GM23248 (cell line): ENCODE measurements around the gene DMRT1. TPM values are rescaled to one million over a fixed set of nuclear protein-coding genes. Genes with fewer than 3 reads are reported as not detected.

Source experiments
- DNase-seq: peaks from one replicate; pipeline ENCODE4 v3.0.0-alpha.2; 2015
- H2AFZ ChIP-seq: fragments of 200-600 bp; sonication (generic); 2 replicates; pipeline ENCODE4 v1.6.1; 2016; ENCODE audit warnings: antibody characterized with exemption
- H3F3A ChIP-seq: fragments of 200-600 bp; sonication (generic); 2 replicates; pipeline ENCODE4 v1.6.1; 2016; ENCODE audit warnings: mild to moderate bottlenecking, antibody characterized with exemption, mixed run types; ENCODE audit not compliant: insufficient read depth
- H3K27ac ChIP-seq: fragments of 200-600 bp; sonication (generic); 2 replicates; pipeline ENCODE4 v1.5.1; 2016; ENCODE audit warnings: mild to moderate bottlenecking
- H3K27me3 ChIP-seq: fragments of 200-600 bp; sonication (generic); replicated peaks from 2 replicates; pipeline ENCODE4 v1.6.1; 2016; ENCODE audit warnings: mild to moderate bottlenecking; ENCODE audit not compliant: insufficient read depth
- H3K36me3 ChIP-seq: fragments of 200-600 bp; sonication (generic); 2 replicates; pipeline ENCODE4 v1.6.1; 2016; ENCODE audit warnings: low read depth, mild to moderate bottlenecking
- H3K4me1 ChIP-seq: fragments of 200-600 bp; sonication (generic); 2 replicates; pipeline ENCODE4 v1.6.1; 2016; ENCODE audit warnings: mild to moderate bottlenecking; ENCODE audit not compliant: insufficient read depth
- H3K4me2 ChIP-seq: fragments of 200-600 bp; sonication (generic); one replicate; pipeline ENCODE4 v1.6.1; 2016; ENCODE audit warnings: mild to moderate bottlenecking; ENCODE audit not compliant: unreplicated experiment
- H3K4me3 ChIP-seq: fragments of 200-600 bp; sonication (generic); 2 replicates; pipeline ENCODE4 v1.5.1; 2016; ENCODE audit warnings: mild to moderate bottlenecking
- H3K79me2 ChIP-seq: fragments of 200-600 bp; sonication (generic); 2 replicates; pipeline ENCODE4 v1.6.1; 2016; ENCODE audit warnings: mild to moderate bottlenecking; ENCODE audit not compliant: insufficient read depth
- H3K9ac ChIP-seq: fragments of 200-600 bp; sonication (generic); 2 replicates; pipeline ENCODE4 v1.6.1; 2016; ENCODE audit warnings: mild to moderate bottlenecking
- H3K9me2 ChIP-seq: fragments of 200-600 bp; sonication (generic); 2 replicates; pipeline ENCODE4 v1.6.1; 2016; ENCODE audit warnings: mixed run types, mild to moderate bottlenecking, moderate library complexity; ENCODE audit not compliant: insufficient read depth
- H3K9me3 ChIP-seq: fragments of 200-600 bp; sonication (generic); one replicate; pipeline ENCODE4 v1.6.1; 2017; ENCODE audit warnings: low read depth
- H4K20me1 ChIP-seq: fragments of 200-600 bp; sonication (generic); 2 replicates; pipeline ENCODE4 v1.6.0; 2016; ENCODE audit not compliant: insufficient read depth
- EZH2 ChIP-seq: fragments of 200-600 bp; sonication (generic); IDR thresholded peaks from 2 replicates; pipeline ENCODE4 v1.6.1; 2018; ENCODE audit warnings: antibody characterized with exemption, mild to moderate bottlenecking; ENCODE audit not compliant: insufficient read depth, poor library complexity, severe bottlenecking
- EZH2phosphoT487 ChIP-seq: fragments of 200-600 bp; sonication (generic); IDR thresholded peaks from 2 replicates; pipeline ENCODE4 v1.6.1; 2018; ENCODE audit warnings: antibody characterized with exemption, moderate library complexity, mild to moderate bottlenecking, low read depth; ENCODE audit not compliant: insufficient read depth
- WGBS, 2 experiments: methylation state at CpG; one replicate each; pipeline ENCODE4 v1.1.6; 2015 to 2017; ENCODE audit warnings: low lambda C conversion rate in 2 of 2, low coverage in 1 of 2; ENCODE audit errors: missing lambda C conversion rate in 2 of 2; 5-methylcytosine and 5-hydroxymethylcytosine counted together
- in situ Hi-C: fragments of 300-500 bp; cut with MboI; formaldehyde crosslinking; loops from 2 replicates; pipeline ENCODE4 v1.15.0; 2020
- polyA plus RNA-seq: library from polyadenylated mRNA; unstranded; fragments of >200 nt; fragmentation: Nextera tagmentation; extraction: Ambion mirVana; gene quantifications from 2 replicates; pipeline ENCODE4 v1.2.1, GENCODE V29; 2016
- total RNA-seq: library from RNA; depleted of rRNA; stranded (reverse); fragments of >200 nt; shearing (Covaris generic); gene quantifications from 2 replicates; pipeline ENCODE4 v1.2.3, GENCODE V29; 2014

The DMRT1 gene
- total and polyA plus RNA-seq, 2 experiments from 2014 or later, result not detected

DNA sequence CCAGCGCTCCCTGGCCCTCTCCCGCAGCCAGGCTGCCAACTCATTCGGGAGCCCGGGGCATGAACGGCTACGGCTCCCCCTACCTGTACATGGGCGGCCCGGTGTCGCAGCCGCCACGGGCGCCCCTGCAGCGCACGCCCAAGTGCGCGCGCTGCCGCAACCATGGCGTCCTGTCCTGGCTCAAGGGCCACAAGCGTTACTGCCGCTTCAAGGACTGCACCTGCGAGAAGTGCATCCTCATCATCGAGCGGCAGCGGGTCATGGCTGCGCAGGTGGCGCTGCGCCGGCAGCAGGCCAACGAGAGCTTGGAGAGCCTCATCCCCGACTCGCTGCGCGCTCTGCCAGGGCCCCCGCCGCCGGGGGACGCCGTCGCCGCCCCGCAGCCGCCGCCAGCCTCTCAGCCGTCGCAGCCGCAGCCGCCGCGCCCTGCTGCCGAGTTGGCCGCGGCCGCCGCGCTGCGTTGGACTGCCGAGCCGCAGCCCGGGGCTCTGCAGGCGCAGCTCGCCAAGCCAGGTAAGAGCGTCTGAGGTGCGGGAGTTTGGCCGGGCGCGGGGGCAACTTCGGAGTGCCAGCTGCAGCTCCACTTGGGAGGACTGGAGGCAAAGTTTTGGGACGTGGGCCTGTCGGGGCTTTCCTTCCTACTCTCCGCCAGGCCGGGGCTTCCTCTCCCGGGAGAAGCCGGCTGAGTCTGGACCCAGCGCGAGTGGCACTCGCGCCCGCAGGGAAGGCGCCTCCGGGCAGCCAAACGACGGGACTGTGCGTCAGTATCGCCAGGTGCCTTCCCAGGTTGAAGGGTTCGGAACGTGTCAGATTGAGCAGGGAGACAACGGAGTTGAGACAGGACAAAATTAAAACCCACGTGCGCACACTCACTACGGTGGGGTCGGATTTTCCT is 135.7 kb downstream of the DMRT1 start:
- Histone ChIP-seq H3K36me3 (no peaks in the 10 kb centered on the region), H3K79me2 (no peaks in the 10 kb centered on the region), H3K4me3 (no peak overlapping the region), H3K9me3 (no peaks in the 10 kb centered on the region), H3K4me1 (no peaks in the 10 kb centered on the region), H3K9ac (no peak overlapping the region), H3F3A (no peaks in the 10 kb centered on the region), H3K27me3 (peaks cover 85% of the 10 kb centered on the region), H2AFZ (no peak overlapping the region), H3K27ac (no peak overlapping the region), H3K4me2 (no peak overlapping the region), H4K20me1 (no peaks in the 10 kb centered on the region), H3K9me2 (no peaks in the 10 kb centered on the region)
- in situ Hi-C loops, result loop anchor here (25.0 kb wide), 1 partner anchor 365 kb away; no protein-coding TSS in a partner anchor
- DNase-seq, result no peak
- TF ChIP-seq EZH2phosphoT487 (0 out of 2 replicates have a peak, but pooled peaks have one; percentile 48), EZH2 (no peak)
- WGBS, 2 experiments, result 12 to 20% methylated on average over 45 to 74 of the region's 92 CpGs

DNA sequence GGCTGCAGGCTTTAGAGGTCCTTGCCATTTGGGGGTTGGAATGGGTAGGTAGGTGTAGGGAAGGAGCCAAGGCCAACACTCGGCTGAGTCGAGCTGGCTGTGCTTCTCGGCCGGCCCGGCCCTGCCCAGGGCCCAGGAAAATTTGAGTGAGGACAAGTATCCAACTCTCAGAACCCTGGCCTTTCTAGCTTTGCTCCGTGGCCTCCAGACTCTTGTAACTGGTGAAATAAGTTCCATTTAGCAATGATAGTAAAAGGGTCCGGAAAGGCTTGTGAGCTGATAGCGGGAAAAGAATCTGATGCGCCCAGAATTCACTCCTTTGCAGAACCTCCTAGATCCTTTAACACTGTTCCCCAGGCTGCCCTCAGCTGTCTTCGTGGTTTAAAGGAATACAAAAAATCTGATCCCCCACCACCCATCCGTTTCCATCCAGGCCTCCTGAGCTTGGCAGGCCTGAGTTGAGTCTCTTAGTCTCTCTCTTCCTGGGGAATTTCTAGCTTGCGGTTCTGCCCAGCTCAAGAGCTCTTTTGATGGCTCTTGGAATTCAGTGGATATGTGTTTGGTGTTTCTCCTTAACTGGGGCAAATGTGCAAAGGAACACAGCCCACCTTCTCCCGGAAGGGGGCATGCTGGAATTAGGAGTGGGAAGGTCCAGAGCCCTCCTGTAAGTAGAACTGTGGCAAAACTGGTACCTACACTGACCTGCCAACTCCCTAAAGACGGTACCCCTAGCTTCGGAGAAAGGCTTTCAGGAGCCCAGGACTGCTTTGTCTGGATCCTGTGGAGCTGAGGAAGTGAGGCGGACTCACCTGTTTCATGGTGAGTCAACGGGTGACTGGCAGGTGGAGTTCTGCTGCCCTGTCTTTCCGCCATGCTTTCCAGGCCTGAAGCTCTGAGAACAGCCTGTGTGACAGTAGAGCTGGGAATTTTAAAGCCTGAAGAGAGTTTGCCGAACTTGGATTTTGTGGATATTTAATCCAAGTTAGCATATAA is 136.6 kb downstream of the DMRT1 start:
- Histone ChIP-seq H3K4me1 (no peaks in the 10 kb centered on the region), H2AFZ (no peak overlapping the region), H3K27me3 (peaks cover 84% of the 10 kb centered on the region), H3K9ac (no peak overlapping the region), H3K4me2 (no peak overlapping the region), H3K79me2 (no peaks in the 10 kb centered on the region), H4K20me1 (no peaks in the 10 kb centered on the region), H3K4me3 (no peak overlapping the region), H3K27ac (no peak overlapping the region), H3K9me2 (no peaks in the 10 kb centered on the region), H3K36me3 (no peaks in the 10 kb centered on the region), H3K9me3 (no peaks in the 10 kb centered on the region), H3F3A (no peaks in the 10 kb centered on the region)
- TF ChIP-seq EZH2, result no peak
- TF ChIP-seq EZH2phosphoT487, result no peak
- in situ Hi-C loops, result loop anchor here (25.0 kb wide), 1 partner anchor 366 kb away; no protein-coding TSS in a partner anchor
- no peak for DNase-seq
- 60 to 64% methylated on average over 19 of the region's 19 CpGs for WGBS, 2 experiments

DNA sequence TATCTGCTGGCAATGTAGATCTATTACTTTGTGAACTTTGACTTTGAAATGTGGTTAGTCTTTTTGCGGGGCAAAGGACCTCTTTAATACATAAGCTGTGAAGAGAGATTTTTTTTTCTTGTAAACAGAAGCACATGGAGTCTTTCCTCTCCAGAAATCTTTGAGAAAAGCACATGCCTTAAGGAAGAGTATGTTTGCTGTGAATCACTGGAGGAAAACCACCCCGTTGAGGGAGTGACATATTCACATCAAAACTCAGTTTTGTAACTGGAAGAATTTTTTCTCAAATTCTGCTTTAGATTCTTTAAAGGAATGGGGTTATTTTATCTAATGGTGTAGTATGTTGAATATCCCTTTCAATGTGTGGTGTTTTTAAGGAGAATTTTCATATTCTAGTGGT is 138.5 kb downstream of the DMRT1 start:
- no peak overlapping the region for H3K27ac ChIP-seq
- no peak overlapping the region for H3K9ac ChIP-seq
- no peak overlapping the region for H3K4me3 ChIP-seq
- no peaks in the 10 kb centered on the region for H3F3A ChIP-seq
- H3K9me2 ChIP-seq, result no peaks in the 10 kb centered on the region
- no peak overlapping the region for H2AFZ ChIP-seq
- H4K20me1 ChIP-seq, result no peaks in the 10 kb centered on the region
- no peak for DNase-seq
- TF ChIP-seq EZH2 (no peak), EZH2phosphoT487 (no peak)
- WGBS, 2 experiments, result 11 to 17% methylated on average over 2 of the region's 2 CpGs
- peaks cover 80% of the 10 kb centered on the region for H3K27me3 ChIP-seq
- H3K4me1 ChIP-seq, result no peaks in the 10 kb centered on the region
- no peak overlapping the region for H3K4me2 ChIP-seq
- H3K79me2 ChIP-seq, result no peaks in the 10 kb centered on the region
- no peaks in the 10 kb centered on the region for H3K9me3 ChIP-seq
- H3K36me3 ChIP-seq, result no peaks in the 10 kb centered on the region
- in situ Hi-C loops, result loop anchor here (25.0 kb wide), 1 partner anchor 368 kb away; no protein-coding TSS in a partner anchor

DNA sequence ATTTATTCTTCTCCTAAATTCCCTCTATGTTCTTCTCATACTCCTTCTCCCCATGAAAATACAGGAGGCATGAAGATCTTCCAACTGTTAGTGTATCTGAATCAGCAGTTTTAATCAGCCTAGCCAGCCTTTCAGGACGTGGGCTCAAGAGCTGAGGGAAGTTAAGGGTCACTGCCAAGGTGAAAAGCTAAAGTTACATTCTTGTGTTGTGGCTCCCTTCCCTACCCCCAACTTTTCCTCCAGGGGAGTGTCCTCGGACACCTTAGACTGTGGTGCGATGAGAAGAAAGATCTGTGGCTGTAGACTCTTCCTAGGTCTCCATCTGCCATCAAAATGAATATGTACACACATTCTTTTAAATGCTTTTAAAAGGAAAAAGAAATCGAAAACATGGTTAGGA is 139.1 kb downstream of the DMRT1 start:
- DNase-seq, result no peak
- no peak overlapping the region for H3K4me2 ChIP-seq
- H3K4me1 ChIP-seq, result no peaks in the 10 kb centered on the region
- H3K4me3 ChIP-seq, result no peak overlapping the region
- no peak overlapping the region for H2AFZ ChIP-seq
- H3K27me3 ChIP-seq, result peaks cover 80% of the 10 kb centered on the region
- 2 to 3% methylated on average over 4 of the region's 4 CpGs for WGBS, 2 experiments
- no peak overlapping the region for H3K9ac ChIP-seq
- TF ChIP-seq EZH2phosphoT487 (no peak), EZH2 (no peak)
- no peak overlapping the region for H3K27ac ChIP-seq
- H3K9me3 ChIP-seq, result no peaks in the 10 kb centered on the region
- in situ Hi-C loops, result loop anchor here (25.0 kb wide), 1 partner anchor 368 kb away; no protein-coding TSS in a partner anchor
- H3K36me3 ChIP-seq, result no peaks in the 10 kb centered on the region
- H4K20me1 ChIP-seq, result no peaks in the 10 kb centered on the region
- H3F3A ChIP-seq, result no peaks in the 10 kb centered on the region
- no peaks in the 10 kb centered on the region for H3K79me2 ChIP-seq
- H3K9me2 ChIP-seq, result no peaks in the 10 kb centered on the region
